H1 (cell line): ENCODE results near the gene ELAVL2. TPM values are rescaled to one million over a fixed set of nuclear protein-coding genes. Genes with fewer than 3 reads are reported as not detected.

Experiments used
- CTCF ChIA-PET: fragments of 300-600 bp; sonication (Branson Sonifier 250); formaldehyde crosslinking; loops from one replicate; lab custom pipeline; 2021; ENCODE audit not compliant: partially characterized antibody; lab: Charles Lee
- POLR2A ChIA-PET: fragments of 300-600 bp; sonication (Branson Sonifier 250); formaldehyde crosslinking; loops from one replicate; lab custom pipeline; 2021; ENCODE audit warnings: inconsistent platforms; ENCODE audit not compliant: partially characterized antibody; lab: Charles Lee
- DNase-seq, 2 experiments: peaks; one replicate each; pipeline versions ENCODE4 v3.0.0 to v3.0.0-alpha.2; 2010 to 2022; ENCODE audit warnings: low spot score in 2 of 2, low read depth in 1 of 2, mixed read lengths in 1 of 2
- FAIRE-seq: peaks from 2 replicates; lab custom pipeline; 2011; peaks lifted over from hg19 to GRCh38; lab: Jason Lieb, UNC
- H2AFZ ChIP-seq: 2 replicates; pipeline ENCODE4 v1.8.1; 2012; ENCODE audit warnings: low read length, inconsistent platforms
- H2AK5ac ChIP-seq: 2 replicates; pipeline ENCODE4 v1.6.1; 2013; ENCODE audit warnings: low read depth, low read length
- H2BK120ac ChIP-seq: replicated peaks from 2 replicates; pipeline ENCODE3; 2013; ENCODE audit warnings: low read depth, low read length, inconsistent platforms
- H2BK12ac ChIP-seq: 2 replicates; pipeline ENCODE4 v1.6.1; 2013; ENCODE audit warnings: low read depth, low read length
- H2BK15ac ChIP-seq: 2 replicates; pipeline ENCODE4 v1.6.1; 2013; ENCODE audit warnings: low read length
- H2BK20ac ChIP-seq: 2 replicates; pipeline ENCODE4 v1.6.1; 2013; ENCODE audit warnings: low read length
- H2BK5ac ChIP-seq: 2 replicates; pipeline ENCODE4 v1.6.1; 2013; ENCODE audit warnings: low read depth, low read length
- H3K14ac ChIP-seq: 2 replicates; pipeline ENCODE4 v1.6.1; 2013; ENCODE audit warnings: inconsistent platforms; ENCODE audit not compliant: insufficient read length
- H3K18ac ChIP-seq: 2 replicates; pipeline ENCODE4 v1.6.1; 2013; ENCODE audit warnings: low read length; ENCODE audit errors: extremely low read depth
- H3K23ac ChIP-seq: 2 replicates; pipeline ENCODE4 v1.6.1; 2013; ENCODE audit warnings: inconsistent platforms; ENCODE audit not compliant: insufficient read length
- H3K23me2 ChIP-seq: 2 replicates; pipeline ENCODE4 v1.6.1; 2013; ENCODE audit warnings: low read depth, low read length
- H3K27ac ChIP-seq: 2 replicates; pipeline ENCODE4 v1.6.1; 2011; ENCODE audit warnings: low read depth, low read length, inconsistent platforms
- H3K27me3 ChIP-seq, 4 experiments: replicated peaks in 1 of 4; 1 replicate in 1 of 4; 2 replicates in 3 of 4; pipeline versions ENCODE4 v1.6.1 to v1.8.1; 2011 to 2013; ENCODE audit warnings: low read length in 3 of 4, mild to moderate bottlenecking in 3 of 4, inconsistent platforms in 2 of 4, mixed read lengths in 2 of 4, moderate library complexity in 1 of 4; ENCODE audit not compliant: control insufficient read depth in 3 of 4, insufficient read depth in 3 of 4; ENCODE audit errors: extremely low read depth in 1 of 4
- H3K36me3 ChIP-seq, 4 experiments: 2 replicates each; pipeline versions ENCODE4 v1.6.1 to v1.8.1; 2011 to 2013; ENCODE audit warnings: mild to moderate bottlenecking in 4 of 4, low read length in 3 of 4, moderate library complexity in 2 of 4, control low read depth in 1 of 4, inconsistent platforms in 1 of 4; ENCODE audit not compliant: insufficient read depth in 4 of 4, control insufficient read depth in 2 of 4
- H3K4ac ChIP-seq: replicated peaks from 2 replicates; pipeline ENCODE3; 2013; ENCODE audit warnings: low read length, low read depth, mixed read lengths, inconsistent platforms; ENCODE audit not compliant: insufficient read length
- H3K4me1 ChIP-seq, 4 experiments: replicated peaks in 1 of 4; 1 replicate in 1 of 4; 2 replicates in 3 of 4; pipeline versions ENCODE4 v1.6.1 to v1.8.1; 2011 to 2013; ENCODE audit warnings: low read length in 3 of 4, inconsistent platforms in 2 of 4, mixed read lengths in 1 of 4; ENCODE audit not compliant: insufficient read depth in 4 of 4, control insufficient read depth in 3 of 4
- H3K4me2 ChIP-seq, 2 experiments: 2 replicates each; pipeline versions ENCODE4 v1.6.1 to v1.8.1; 2011 to 2013; ENCODE audit warnings: low read depth in 2 of 2, low read length in 2 of 2, control low read depth in 1 of 2, inconsistent platforms in 1 of 2, mild to moderate bottlenecking in 1 of 2; ENCODE audit not compliant: insufficient read depth in 1 of 2
- H3K4me3 ChIP-seq, 4 experiments: fragments of 200-600, 300-600 bp in 1 of 4; sonication (generic), shearing (Covaris generic), sonication (Bioruptor Twin) in 1 of 4; 2 replicates each; pipeline versions ENCODE4 v1.5.1 to v1.8.1; 2011 to 2016; ENCODE audit warnings: low read length in 4 of 4, low read depth in 3 of 4, control low read depth in 2 of 4, inconsistent platforms in 2 of 4, mild to moderate bottlenecking in 2 of 4, mixed read lengths in 1 of 4, moderate library complexity in 1 of 4; ENCODE audit not compliant: insufficient read depth in 2 of 4; ENCODE audit errors: extremely low read depth in 1 of 4
- H3K56ac ChIP-seq: replicated peaks from 2 replicates; pipeline ENCODE3; 2013; ENCODE audit warnings: low read depth, mild to moderate bottlenecking, mixed read lengths, low read length, inconsistent platforms; ENCODE audit not compliant: insufficient read length
- H3K79me1 ChIP-seq: 2 replicates; pipeline ENCODE4 v1.6.1; 2013; ENCODE audit warnings: low read depth, low read length, control low read depth
- H3K79me2 ChIP-seq, 2 experiments: 2 replicates each; pipeline versions ENCODE4 v1.6.1 to v1.8.1; 2012 to 2013; ENCODE audit warnings: low read length in 2 of 2, mild to moderate bottlenecking in 2 of 2, inconsistent platforms in 1 of 2; ENCODE audit not compliant: insufficient read depth in 2 of 2, control insufficient read depth in 1 of 2
- H3K9ac ChIP-seq, 4 experiments: replicated peaks in 1 of 4; 1 replicate in 1 of 4; 2 replicates in 3 of 4; pipeline versions ENCODE4 v1.6.1 to v1.8.1; 2011 to 2013; ENCODE audit warnings: low read depth in 3 of 4, low read length in 3 of 4, control low read depth in 2 of 4, mild to moderate bottlenecking in 2 of 4, moderate library complexity in 2 of 4, inconsistent platforms in 1 of 4; ENCODE audit errors: extremely low read depth in 1 of 4
- H3K9me3 ChIP-seq, 2 experiments: 2 replicates each; pipeline versions ENCODE4 v1.6.1 to v1.8.1; 2012 to 2013; ENCODE audit warnings: mild to moderate bottlenecking in 2 of 2, moderate library complexity in 2 of 2, control low read depth in 1 of 2, inconsistent platforms in 1 of 2, low read depth in 1 of 2, low read length in 1 of 2, mixed read lengths in 1 of 2; ENCODE audit not compliant: insufficient read depth in 2 of 2
- H4K20me1 ChIP-seq, 2 experiments: replicated peaks in 1 of 2; 2 replicates each; pipeline versions ENCODE3 to v1.8.1; 2011 to 2013; ENCODE audit warnings: inconsistent platforms in 2 of 2, low read length in 2 of 2, mild to moderate bottlenecking in 1 of 2; ENCODE audit not compliant: insufficient read depth in 2 of 2, control insufficient read depth in 1 of 2
- H4K5ac ChIP-seq: 2 replicates; pipeline ENCODE4 v1.6.1; 2013; ENCODE audit warnings: low read length, low read depth, mixed read lengths, inconsistent platforms; ENCODE audit not compliant: insufficient read length
- H4K8ac ChIP-seq: 2 replicates; pipeline ENCODE4 v1.8.0; 2013; ENCODE audit warnings: mild to moderate bottlenecking, moderate library complexity, low read length, inconsistent platforms; ENCODE audit not compliant: insufficient read depth; ENCODE audit errors: extremely low read depth
- H4K91ac ChIP-seq: replicated peaks from 2 replicates; pipeline ENCODE3; 2013; ENCODE audit warnings: low read length, mixed read lengths, inconsistent platforms; ENCODE audit not compliant: insufficient read length
- CEBPB ChIP-seq: IDR thresholded peaks from 2 replicates; pipeline ENCODE4 v1.6.1; 2012; ENCODE audit warnings: low read depth, low read length
- CREB1 ChIP-seq: IDR thresholded peaks from 2 replicates; pipeline ENCODE4 v1.6.1; 2012; ENCODE audit warnings: inconsistent platforms
- HDAC2 ChIP-seq, 2 experiments: fragments of 300-600 bp in 1 of 2; sonication (generic) in 1 of 2; IDR thresholded peaks; 2 replicates each; pipeline ENCODE4 v1.6.1; 2011 to 2012; ENCODE audit warnings: low read depth in 2 of 2, low read length in 2 of 2, mild to moderate bottlenecking in 2 of 2, moderate library complexity in 2 of 2, borderline replicate concordance in 1 of 2, inconsistent platforms in 1 of 2
- RNF2 ChIP-seq: fragments of 200-900, 300-1000 bp; sonication (generic); IDR thresholded peaks from 2 replicates; pipeline ENCODE4 v1.7.1; 2016; ENCODE audit warnings: borderline replicate concordance, low read depth, mild to moderate bottlenecking, antibody characterized with exemption, low read length; ENCODE audit not compliant: poor library complexity, severe bottlenecking; ENCODE audit errors: missing control alignments
- SIRT6 ChIP-seq: IDR thresholded peaks from one replicate; pipeline ENCODE4 v1.7.1; 2012; ENCODE audit warnings: low read length, inconsistent platforms
- SIX5 ChIP-seq: IDR thresholded peaks from 2 replicates; pipeline ENCODE4 v1.6.1; 2011; ENCODE audit warnings: mild to moderate bottlenecking, low read depth, low read length
- SRF ChIP-seq: IDR thresholded peaks from 2 replicates; pipeline ENCODE4 v1.6.1; 2011; ENCODE audit warnings: mild to moderate bottlenecking, low read depth, low read length, moderate library complexity
- USF2 ChIP-seq: IDR thresholded peaks from 2 replicates; pipeline ENCODE4 v1.6.1; 2011; ENCODE audit warnings: low read length, improper control_type of control experiment
- YY1 ChIP-seq: IDR thresholded peaks from 2 replicates; pipeline ENCODE4 v1.6.1; 2011; ENCODE audit warnings: low read depth, mild to moderate bottlenecking, low read length
- WGBS, 2 experiments: shearing (Covaris generic) in 1 of 2; methylation state at CpG; one replicate each; pipeline versions ENCODE4 v1.1.6 to v1.1.7; 2013 to 2015; ENCODE audit warnings: low lambda C conversion rate in 2 of 2, mixed read lengths in 2 of 2, inconsistent platforms in 1 of 2, low coverage in 1 of 2, missing lambda C conversion rate in 1 of 2; ENCODE audit not compliant: insufficient replicate concordance in 2 of 2, insufficient coverage in 1 of 2, insufficient read length in 1 of 2; ENCODE audit errors: extremely low coverage in 1 of 2, missing lambda C conversion rate in 1 of 2; 5-methylcytosine and 5-hydroxymethylcytosine counted together
- polyA plus RNA-seq, 7 experiments: library from polyadenylated mRNA; depleted of rRNA in 3 of 7; stranded (reverse) in 5 of 7; unstranded in 2 of 7; fragments of >200 nt in 5 of 7; fragments of 200-250 nt in 2 of 7; gene quantifications; 1 replicate in 5 of 7; 2 replicates in 1 of 7; 4 replicates in 1 of 7; pipeline versions ENCODE4 v1.2.1 to v1.2.3, GENCODE V29; 2011 to 2013; ENCODE audit warnings: missing spikeins in 2 of 7, mixed read lengths in 2 of 7
- total RNA-seq: library from RNA; stranded (reverse); fragmentation: NEBNext Ultra II Directional; extraction: Animal tissue kit (Norgen Biotek cat#: 25700); gene quantifications from 2 replicates; pipeline ENCODE4 v1.2.1, GENCODE V29; 2021

The ELAVL2 gene
- total and polyA plus RNA-seq, 2 of the 8 experiments (the other 6 are each of a cell fraction or from before 2014, with no cell fraction given), result 4.9 to 21.9 TPM

GRCh38 chr9:23707249-23707648 lies 118.8 kb downstream of the ELAVL2 start:
- no peaks in the 10 kb centered on the region for H3K36me3 ChIP-seq
- no peaks in the 10 kb centered on the region for H3K23me2 ChIP-seq
- no peaks in the 10 kb centered on the region; the same call in 1 of the 2 replicates for H3K79me1 ChIP-seq
- H3K4me3 ChIP-seq, result no peak overlapping the region
- no peak overlapping the region for H4K8ac ChIP-seq
- no peak overlapping the region for H2AK5ac ChIP-seq
- TF ChIP-seq HDAC2 (IDR thresholded peaks at IDR 0.05; ENCODE audit: borderline replicate concordance in 1 of 2, low read depth in 2 of 2, low read length in 2 of 2) (no peak), USF2 (peak; percentile 52; the same call in 1 of the 2 replicates), SIRT6 (no peak), YY1 (0 out of 2 replicates have a peak, but pooled peaks have one; percentile 14), CEBPB (no peak), SIX5 (no peak), SRF (no peak), RNF2 (no peak), CREB1 (no peak)
- POLR2A ChIA-PET, result no interaction called here
- no peak overlapping the region for H2BK20ac ChIP-seq
- peaks cover 0 to 2% (median 0%) of the 10 kb centered on the region in 4 experiments; a peak in 2 of 7 replicates for H3K4me1 ChIP-seq
- no peak overlapping the region for H3K4ac ChIP-seq
- no peak overlapping the region for H3K14ac ChIP-seq
- no peak overlapping the region for H3K4me2 ChIP-seq
- no peak overlapping the region for H2BK120ac ChIP-seq
- no peak overlapping the region for H3K56ac ChIP-seq
- H4K20me1 ChIP-seq, result peaks cover 0 to 3% of the 10 kb centered on the region in 2 experiments
- FAIRE-seq, result peak; percentile 7
- H2AFZ ChIP-seq, result no peak overlapping the region
- no peak overlapping the region for H3K27ac ChIP-seq
- H2BK15ac ChIP-seq, result no peak overlapping the region
- no peaks in the 10 kb centered on the region for H3K9me3 ChIP-seq
- H2BK5ac ChIP-seq, result no peak overlapping the region
- no peaks in the 10 kb centered on the region for H3K27me3 ChIP-seq
- H2BK12ac ChIP-seq, result no peak overlapping the region
- no peak overlapping the region for H4K5ac ChIP-seq
- H3K23ac ChIP-seq, result no peak overlapping the region
- H3K18ac ChIP-seq, result no peak overlapping the region
- DNase-seq, result no peak
- no peak overlapping the region for H4K91ac ChIP-seq
- CTCF ChIA-PET, result interaction anchor here (1.3 kb wide), 1 partner anchor 11 kb away, joined by 3 read pairs; no protein-coding TSS in a partner anchor
- 87% methylated on average over 3 of the region's 3 CpGs; no CpG with 5 or more reads in 1 of the 2 experiments for WGBS, 2 experiments
- no peak overlapping the region for H3K9ac ChIP-seq
- peaks cover 0 to 60% of the 10 kb centered on the region in 2 experiments; a peak in 2 of 4 replicates for H3K79me2 ChIP-seq
